Measurements from ENCODE around the gene KAT6B. TPM values are rescaled to one million over a fixed set of nuclear protein-coding genes. Genes with fewer than 3 reads are reported as not detected.

Gene KAT6B
- total RNA-seq, 1 donor from 2014 or later: 155 TPM

- no peak for DNase-seq (ENCODE audit: low spot score in 2 of 2, unreplicated experiment in 2 of 2)
- Mint-ChIP-seq H3K27ac (no peak overlapping the region), H3K36me3 (peaks cover 55% of the 10 kb centered on the region), H3K4me3 (no peak overlapping the region), H3K27me3 (ENCODE audit: low read depth) (no peaks in the 10 kb centered on the region), H3K9me3 (no peaks in the 10 kb centered on the region), H3K4me1 (peaks cover 2% of the 10 kb centered on the region)
- TF ChIP-seq, protein P1, sequence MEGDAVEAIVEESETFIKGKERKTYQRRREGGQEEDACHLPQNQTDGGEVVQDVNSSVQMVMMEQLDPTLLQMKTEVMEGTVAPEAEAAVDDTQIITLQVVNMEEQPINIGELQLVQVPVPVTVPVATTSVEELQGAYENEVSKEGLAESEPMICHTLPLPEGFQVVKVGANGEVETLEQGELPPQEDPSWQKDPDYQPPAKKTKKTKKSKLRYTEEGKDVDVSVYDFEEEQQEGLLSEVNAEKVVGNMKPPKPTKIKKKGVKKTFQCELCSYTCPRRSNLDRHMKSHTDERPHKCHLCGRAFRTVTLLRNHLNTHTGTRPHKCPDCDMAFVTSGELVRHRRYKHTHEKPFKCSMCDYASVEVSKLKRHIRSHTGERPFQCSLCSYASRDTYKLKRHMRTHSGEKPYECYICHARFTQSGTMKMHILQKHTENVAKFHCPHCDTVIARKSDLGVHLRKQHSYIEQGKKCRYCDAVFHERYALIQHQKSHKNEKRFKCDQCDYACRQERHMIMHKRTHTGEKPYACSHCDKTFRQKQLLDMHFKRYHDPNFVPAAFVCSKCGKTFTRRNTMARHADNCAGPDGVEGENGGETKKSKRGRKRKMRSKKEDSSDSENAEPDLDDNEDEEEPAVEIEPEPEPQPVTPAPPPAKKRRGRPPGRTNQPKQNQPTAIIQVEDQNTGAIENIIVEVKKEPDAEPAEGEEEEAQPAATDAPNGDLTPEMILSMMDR (IDR thresholded peaks at IDR 0.05; ENCODE audit: unreplicated experiment): no peak
Observed at GRCh38 chr10:75030371-75030770, 204.0 kb downstream of the KAT6B start.

GRCh38 chr10:75032119-75032518 lies 205.7 kb downstream of the KAT6B start:
- no peak overlapping the region for H3K4me3 Mint-ChIP-seq
- H3K9me3 Mint-ChIP-seq: no peaks in the 10 kb centered on the region
- TF ChIP-seq, protein P1 (IDR thresholded peaks at IDR 0.05; ENCODE audit: unreplicated experiment): no peak
- no peaks in the 10 kb centered on the region for H3K27me3 Mint-ChIP-seq (ENCODE audit: low read depth)
- H3K36me3 Mint-ChIP-seq: peaks cover 48% of the 10 kb centered on the region
- no peak overlapping the region for H3K27ac Mint-ChIP-seq
- DNase-seq (ENCODE audit: low spot score in 2 of 2, unreplicated experiment in 2 of 2): no peak
- peaks cover 2% of the 10 kb centered on the region for H3K4me1 Mint-ChIP-seq

GRCh38 chr10:75032813-75033212 lies 206.4 kb downstream of the KAT6B start:
- Mint-ChIP-seq H3K4me1 (peaks cover 5% of the 10 kb centered on the region), H3K36me3 (peaks cover 46% of the 10 kb centered on the region), H3K27ac (no peak overlapping the region), H3K27me3 (ENCODE audit: low read depth) (no peaks in the 10 kb centered on the region), H3K9me3 (no peaks in the 10 kb centered on the region), H3K4me3 (no peak overlapping the region)
- no peak for DNase-seq (ENCODE audit: low spot score in 2 of 2, unreplicated experiment in 2 of 2)
- TF ChIP-seq, protein P1 (IDR thresholded peaks at IDR 0.05; ENCODE audit: unreplicated experiment): no peak

- no peaks in the 10 kb centered on the region for H3K9me3 Mint-ChIP-seq
- TF ChIP-seq, protein P1 (IDR thresholded peaks at IDR 0.05; ENCODE audit: unreplicated experiment): no peak
- H3K36me3 Mint-ChIP-seq: peaks cover 39% of the 10 kb centered on the region
- no peak for DNase-seq (ENCODE audit: low spot score in 2 of 2, unreplicated experiment in 2 of 2)
- no peak overlapping the region for H3K4me3 Mint-ChIP-seq
- no peak overlapping the region for H3K27ac Mint-ChIP-seq
- peaks cover 9% of the 10 kb centered on the region for H3K4me1 Mint-ChIP-seq
- no peaks in the 10 kb centered on the region for H3K27me3 Mint-ChIP-seq (ENCODE audit: low read depth)
Observed at GRCh38 chr10:75033399-75034130, 207.2 kb downstream of the KAT6B start.

- DNase-seq (ENCODE audit: low spot score in 2 of 2, unreplicated experiment in 2 of 2): no peak
- TF ChIP-seq, protein P1 (IDR thresholded peaks at IDR 0.05; ENCODE audit: unreplicated experiment): no peak
- no peak overlapping the region for H3K27ac Mint-ChIP-seq
- H3K27me3 Mint-ChIP-seq (ENCODE audit: low read depth): no peaks in the 10 kb centered on the region
- H3K4me3 Mint-ChIP-seq: no peak overlapping the region
- no peaks in the 10 kb centered on the region for H3K9me3 Mint-ChIP-seq
- H3K4me1 Mint-ChIP-seq: peaks cover 9% of the 10 kb centered on the region
- H3K36me3 Mint-ChIP-seq: peaks cover 33% of the 10 kb centered on the region
Observed at GRCh38 chr10:75034131-75034512, 207.7 kb downstream of the KAT6B start.
